HFF-Myc (cell line): ENCODE data around the gene MRPL55.
A peak's percentile ranks its signal among the peaks of the same experiment; 100 is the strongest.

Source experiments
- DNase-seq: peaks from one replicate; pipeline ENCODE4 v3.0.0-alpha.2; 2011; ENCODE audit warnings: low read depth; ENCODE audit errors: extremely low read depth
- H3K4me3 ChIP-seq: replicated peaks from 2 replicates; pipeline ENCODE4 v1.5.1; 2011; ENCODE audit warnings: low read depth, mild to moderate bottlenecking, control low read depth, low read length
- TF ChIP-seq, protein P1 (sequence below): IDR thresholded peaks from 2 replicates; pipeline ENCODE4 v1.5.1; 2012; ENCODE audit warnings: mild to moderate bottlenecking, low read depth, low read length, control low read depth; ENCODE audit errors: missing control alignments

The MRPL55 gene

GRCh38 chr1:228090613-228091081 lies 18.5 kb downstream of the MRPL55 start:
- DNase-seq: no peak
- H3K4me3 ChIP-seq: no peak overlapping the region
- TF ChIP-seq, protein P1, sequence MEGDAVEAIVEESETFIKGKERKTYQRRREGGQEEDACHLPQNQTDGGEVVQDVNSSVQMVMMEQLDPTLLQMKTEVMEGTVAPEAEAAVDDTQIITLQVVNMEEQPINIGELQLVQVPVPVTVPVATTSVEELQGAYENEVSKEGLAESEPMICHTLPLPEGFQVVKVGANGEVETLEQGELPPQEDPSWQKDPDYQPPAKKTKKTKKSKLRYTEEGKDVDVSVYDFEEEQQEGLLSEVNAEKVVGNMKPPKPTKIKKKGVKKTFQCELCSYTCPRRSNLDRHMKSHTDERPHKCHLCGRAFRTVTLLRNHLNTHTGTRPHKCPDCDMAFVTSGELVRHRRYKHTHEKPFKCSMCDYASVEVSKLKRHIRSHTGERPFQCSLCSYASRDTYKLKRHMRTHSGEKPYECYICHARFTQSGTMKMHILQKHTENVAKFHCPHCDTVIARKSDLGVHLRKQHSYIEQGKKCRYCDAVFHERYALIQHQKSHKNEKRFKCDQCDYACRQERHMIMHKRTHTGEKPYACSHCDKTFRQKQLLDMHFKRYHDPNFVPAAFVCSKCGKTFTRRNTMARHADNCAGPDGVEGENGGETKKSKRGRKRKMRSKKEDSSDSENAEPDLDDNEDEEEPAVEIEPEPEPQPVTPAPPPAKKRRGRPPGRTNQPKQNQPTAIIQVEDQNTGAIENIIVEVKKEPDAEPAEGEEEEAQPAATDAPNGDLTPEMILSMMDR: no peak

- no peak for DNase-seq
- TF ChIP-seq, protein P1: no peak
- no peak overlapping the region for H3K4me3 ChIP-seq
These were observed 19.3 kb downstream of the MRPL55 start for GRCh38 chr1:228089519-228090380.

- DNase-seq: no peak
- no peak overlapping the region for H3K4me3 ChIP-seq
- TF ChIP-seq, protein P1: no peak
These were observed 20.3 kb downstream of the MRPL55 start for GRCh38 chr1:228088586-228089498.

DNA sequence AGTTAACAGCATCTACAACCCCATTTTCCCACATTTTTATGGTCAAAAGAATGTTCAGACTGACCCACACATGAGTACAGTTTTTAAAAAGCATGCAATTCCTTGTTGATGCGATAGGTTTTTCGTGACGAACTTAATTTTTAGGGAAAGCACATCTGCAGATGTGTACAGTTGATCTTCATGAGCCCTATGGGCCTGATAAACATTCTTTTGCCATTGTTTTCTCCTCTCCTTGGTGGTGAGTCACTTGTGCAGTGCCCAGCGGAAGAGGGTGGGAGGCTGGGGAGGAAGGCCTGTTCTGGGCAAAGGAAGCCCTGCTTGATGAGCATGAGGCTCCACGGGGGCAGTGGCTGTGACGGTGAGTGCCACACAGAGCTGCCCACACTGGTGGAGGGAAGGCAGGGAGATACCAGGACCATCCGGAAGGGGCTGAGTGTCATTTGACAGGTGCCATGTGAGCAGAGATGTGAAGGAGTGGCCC lies 21.3 kb downstream of the MRPL55 start:
- H3K4me3 ChIP-seq: peak overlapping the region; percentile 2; the same call in 1 of the 2 replicates
- TF ChIP-seq, protein P1: no peak
- peak; percentile 64 for DNase-seq

GRCh38 chr1:228085287-228085951 lies 23.7 kb downstream of the MRPL55 start:
- DNase-seq: no peak
- TF ChIP-seq, protein P1: no peak
- H3K4me3 ChIP-seq: peak overlapping the region; percentile 98

- TF ChIP-seq, protein P1: no peak
- H3K4me3 ChIP-seq: peak overlapping the region; percentile 98
- no peak for DNase-seq
These were observed 24.3 kb downstream of the MRPL55 start for GRCh38 chr1:228084797-228085196.
